ENCODE results near the gene CACHD1. TPM values are rescaled to one million over a fixed set of nuclear protein-coding genes. Genes with fewer than 3 reads are reported as not detected.
A peak's percentile ranks its signal among the peaks of the same experiment; 100 is the strongest.

Gene CACHD1
- total and polyA plus RNA-seq, 10 donors, result 1.1 to 17.3 (median 11.4) TPM

DNA sequence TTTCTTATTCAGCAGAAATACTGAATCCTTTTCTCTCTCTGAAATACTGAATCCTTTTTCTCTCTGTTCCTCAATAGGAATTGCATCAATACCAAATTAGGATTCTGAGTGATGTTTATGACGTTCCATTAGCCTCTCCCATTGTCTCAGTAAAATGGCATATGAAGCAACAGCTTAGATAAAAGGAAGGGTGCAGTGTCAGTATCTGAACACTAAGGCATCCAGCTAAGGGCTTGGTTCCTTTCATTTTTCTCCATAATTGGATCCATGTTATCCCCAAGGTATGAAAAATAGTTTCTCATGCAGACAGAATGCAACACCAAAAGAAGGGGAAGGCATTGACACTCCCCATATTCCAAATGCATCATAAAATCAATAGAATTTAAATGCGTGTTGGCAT, 213.5 kb downstream of the CACHD1 start:
- Histone ChIP-seq H3K4me1 (peaks cover 0 to 29% (median 16%) of the 10 kb centered on the region in 6 donors), H3K36me3 (peaks cover 0 to 38% (median 0%) of the 10 kb centered on the region in 6 donors), H3K27ac (no peak overlapping the region), H3K27me3 (replicated peaks in 1 of 7) (no peaks in the 10 kb centered on the region), H3K4me3 (no peak overlapping the region), H3K9me3 (no peaks in the 10 kb centered on the region)
- no peak for TF ChIP-seq POLR2AphosphoS5 (IDR thresholded peaks at IDR 0.05)
- TF ChIP-seq, protein P1, sequence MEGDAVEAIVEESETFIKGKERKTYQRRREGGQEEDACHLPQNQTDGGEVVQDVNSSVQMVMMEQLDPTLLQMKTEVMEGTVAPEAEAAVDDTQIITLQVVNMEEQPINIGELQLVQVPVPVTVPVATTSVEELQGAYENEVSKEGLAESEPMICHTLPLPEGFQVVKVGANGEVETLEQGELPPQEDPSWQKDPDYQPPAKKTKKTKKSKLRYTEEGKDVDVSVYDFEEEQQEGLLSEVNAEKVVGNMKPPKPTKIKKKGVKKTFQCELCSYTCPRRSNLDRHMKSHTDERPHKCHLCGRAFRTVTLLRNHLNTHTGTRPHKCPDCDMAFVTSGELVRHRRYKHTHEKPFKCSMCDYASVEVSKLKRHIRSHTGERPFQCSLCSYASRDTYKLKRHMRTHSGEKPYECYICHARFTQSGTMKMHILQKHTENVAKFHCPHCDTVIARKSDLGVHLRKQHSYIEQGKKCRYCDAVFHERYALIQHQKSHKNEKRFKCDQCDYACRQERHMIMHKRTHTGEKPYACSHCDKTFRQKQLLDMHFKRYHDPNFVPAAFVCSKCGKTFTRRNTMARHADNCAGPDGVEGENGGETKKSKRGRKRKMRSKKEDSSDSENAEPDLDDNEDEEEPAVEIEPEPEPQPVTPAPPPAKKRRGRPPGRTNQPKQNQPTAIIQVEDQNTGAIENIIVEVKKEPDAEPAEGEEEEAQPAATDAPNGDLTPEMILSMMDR (IDR thresholded peaks at IDR 0.05 in 8 of 11, conservative IDR thresholded peaks at IDR 0.05 in 3 of 11), result no peak
- no peak for TF ChIP-seq POLR2A (IDR thresholded peaks at IDR 0.05)
- WGBS, 5 donors, result 88 to 96% (median 90%) methylated on average over 2 of the region's 2 CpGs
- no peak for DNase-seq
- intact Hi-C loops (cut with DNase I; ENCODE audit: low total_unique reads), result loop anchor here (10.0 kb wide), 1 partner anchor 1001 kb away; no protein-coding TSS in a partner anchor

DNA sequence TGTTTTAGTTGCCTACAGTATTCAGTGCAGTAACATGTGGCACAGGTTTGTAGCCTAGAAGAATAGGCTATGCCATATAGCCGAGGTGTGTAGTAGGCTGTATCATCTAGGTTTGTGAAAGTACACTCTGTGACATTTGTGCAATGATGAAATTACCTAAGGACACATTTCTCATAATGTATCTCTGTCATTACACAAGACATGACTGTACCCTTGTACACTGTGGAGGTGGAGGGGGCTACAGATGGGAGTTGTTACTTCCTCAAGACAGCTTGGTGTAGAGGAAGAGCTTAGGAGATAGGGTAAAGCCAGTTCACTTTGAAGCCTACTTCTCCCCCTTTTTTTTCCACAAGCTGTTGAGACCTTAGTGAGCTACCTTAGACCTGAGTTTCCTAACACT, 215.3 kb downstream of the CACHD1 start:
- intact Hi-C loops (cut with DNase I; ENCODE audit: low total_unique reads), result loop anchor here (5.0 to 10.0 kb wide), 2 partner anchors 137 to 1000 kb away; no protein-coding TSS in a partner anchor
- peak overlapping the region in 5 of 8 donors; percentile 1 to 52 (median 48) for H3K27ac ChIP-seq
- 48 to 100% (median 71%) methylated on average over 1 of the region's 1 CpG for WGBS, 5 donors

DNA sequence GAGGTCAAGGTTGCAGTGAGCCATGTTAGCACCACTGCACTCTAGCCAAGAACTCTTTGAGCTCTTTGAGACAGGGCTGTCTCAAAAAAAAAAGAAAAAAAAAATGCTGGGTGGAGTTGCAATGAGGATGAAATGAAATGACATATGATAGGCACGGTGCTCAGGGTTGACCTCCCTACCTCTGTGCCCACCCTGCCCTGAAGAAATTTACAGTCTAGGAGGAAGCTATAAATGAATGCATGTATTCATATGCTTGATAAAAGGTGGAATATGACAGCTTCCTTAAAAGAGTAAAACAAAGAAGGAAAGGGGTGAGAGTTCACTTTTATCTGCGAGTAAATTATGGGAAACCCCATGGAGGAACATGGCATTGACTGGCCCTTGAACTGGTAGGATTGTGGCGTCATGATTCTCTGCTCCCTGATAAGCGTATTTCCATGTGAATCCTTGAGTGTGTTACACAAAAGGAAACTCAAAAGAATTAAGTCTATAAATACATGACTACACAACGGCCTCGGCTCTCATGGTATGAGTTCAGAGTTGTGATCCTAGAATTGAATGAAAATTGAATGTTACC, 215.9 kb downstream of the CACHD1 start:
- DNase-seq, result no peak
- TF ChIP-seq POLR2AphosphoS5 (IDR thresholded peaks at IDR 0.05) (no peak), POLR2A (IDR thresholded peaks at IDR 0.05) (no peak)
- TF ChIP-seq, protein P1 (IDR thresholded peaks at IDR 0.05 in 8 of 11, conservative IDR thresholded peaks at IDR 0.05 in 3 of 11), result no peak
- no peaks in the 10 kb centered on the region for H3K9me3 ChIP-seq
- peak overlapping the region in 6 of 8 donors; percentile 20 to 52 (median 40) for H3K27ac ChIP-seq
- H3K4me1 ChIP-seq, result peaks cover 0 to 29% (median 16%) of the 10 kb centered on the region in 6 donors
- peaks cover 0 to 18% (median 0%) of the 10 kb centered on the region in 6 donors for H3K36me3 ChIP-seq
- intact Hi-C loops (cut with DNase I; ENCODE audit: low total_unique reads), result loop anchor here (5.0 to 10.0 kb wide), 2 partner anchors 136 to 999 kb away; no protein-coding TSS in a partner anchor
- 63 to 80% (median 72%) methylated on average over 6 of the region's 6 CpGs for WGBS, 5 donors
- H3K4me3 ChIP-seq, result no peak overlapping the region
- H3K27me3 ChIP-seq (replicated peaks in 1 of 7), result no peaks in the 10 kb centered on the region

More for the DNA sequence above, 215.3 kb downstream of the CACHD1 start:
- TF ChIP-seq POLR2AphosphoS5 (IDR thresholded peaks at IDR 0.05) (no peak), POLR2A (IDR thresholded peaks at IDR 0.05) (no peak)
- TF ChIP-seq, protein P1 (IDR thresholded peaks at IDR 0.05 in 8 of 11, conservative IDR thresholded peaks at IDR 0.05 in 3 of 11), result no peak
- Histone ChIP-seq H3K9me3 (no peaks in the 10 kb centered on the region), H3K27me3 (replicated peaks in 1 of 7) (no peaks in the 10 kb centered on the region), H3K36me3 (peaks cover 0 to 20% (median 0%) of the 10 kb centered on the region in 6 donors), H3K4me1 (peaks cover 0 to 29% (median 16%) of the 10 kb centered on the region in 6 donors), H3K4me3 (no peak overlapping the region)
- no peak for DNase-seq
